CD8-positive, alpha-beta memory T cell (primary cell): ENCODE results near the gene FBXO48. TPM values are rescaled to one million over a fixed set of nuclear protein-coding genes. Genes with fewer than 3 reads are reported as not detected.

Source experiments
- polyA plus RNA-seq: library from polyadenylated mRNA; unstranded; fragments of 300-500 nt; fragmentation: Illumina TruSeq; gene quantifications from one replicate; pipeline ENCODE4 v1.2.3, GENCODE V29; 2021
- total RNA-seq, 2 experiments: library from RNA; stranded (reverse); gene quantifications; one replicate each; pipeline ENCODE4 v1.2.3, GENCODE V29; 2021

The FBXO48 gene
- total and polyA plus RNA-seq, 3 experiments from 2014 or later, result 0.79 to 1.6 (median 1.5) TPM

Other genes with a start within 250 kb of the FBXO48 start
- 10 to 100 TPM; 85.0 to 86.1 TPM for gene PPP3R1, start 214.8 kb downstream of the FBXO48 start, total RNA-seq
- 4.2 TPM for gene PPP3R1, start 214.8 kb downstream of the FBXO48 start, polyA plus RNA-seq
- under 1 TPM in 1 of 2 experiments, not detected in 1; 0.11 TPM for gene CNRIP1, start 147.3 kb downstream of the FBXO48 start, total RNA-seq
- gene CNRIP1, start 147.3 kb downstream of the FBXO48 start, polyA plus RNA-seq, result not detected
- gene PLEK, start 102.0 kb downstream of the FBXO48 start, total RNA-seq, result 10 to 100 TPM; 21.3 to 23.0 TPM
- gene PLEK, start 102.0 kb downstream of the FBXO48 start, polyA plus RNA-seq, result 135 TPM
- gene APLF, start 291 bp upstream of the FBXO48 start, total RNA-seq, result 1 to 10 TPM; 3.6 to 4.0 TPM
- gene APLF, start 291 bp upstream of the FBXO48 start, polyA plus RNA-seq, result 1.9 TPM
- under 1 TPM in 1 of 2 experiments, not detected in 1; 0.09 TPM for gene PROKR1, start 176.3 kb upstream of the FBXO48 start, total RNA-seq
- not detected for gene PROKR1, start 176.3 kb upstream of the FBXO48 start, polyA plus RNA-seq